GM23248 (cell line): ENCODE data around the gene HHEX.

Source experiments
- EZH2 ChIP-seq: fragments of 200-600 bp; sonication (generic); IDR thresholded peaks from 2 replicates; pipeline ENCODE4 v1.6.1; 2018; ENCODE audit warnings: antibody characterized with exemption, mild to moderate bottlenecking; ENCODE audit not compliant: insufficient read depth, poor library complexity, severe bottlenecking
- EZH2phosphoT487 ChIP-seq: fragments of 200-600 bp; sonication (generic); IDR thresholded peaks from 2 replicates; pipeline ENCODE4 v1.6.1; 2018; ENCODE audit warnings: antibody characterized with exemption, moderate library complexity, mild to moderate bottlenecking, low read depth; ENCODE audit not compliant: insufficient read depth

- TF ChIP-seq EZH2 (no peak), EZH2phosphoT487 (no peak)
These were observed 37.4 kb downstream of the HHEX start for GRCh38 chr10:92727141-92727540.
